ENCODE data around the gene RANBP3. TPM values are rescaled to one million over a fixed set of nuclear protein-coding genes. Genes with fewer than 3 reads are reported as not detected.

Gene RANBP3
- total and polyA plus RNA-seq, 7 donors: 27.0 to 86.4 (median 63.1) TPM

- TF ChIP-seq POLR2AphosphoS5 (IDR thresholded peaks at IDR 0.05) (no peak), POLR2A (IDR thresholded peaks at IDR 0.05) (no peak), EP300 (IDR thresholded peaks at IDR 0.05) (no peak), CTCF (IDR thresholded peaks at IDR 0.05) (no peak)
- Histone ChIP-seq H3K36me3 (peaks cover 49 to 90% (median 68%) of the 10 kb centered on the region in 4 donors), H3K9me3 (no peaks in the 10 kb centered on the region), H3K27me3 (no peaks in the 10 kb centered on the region), H3K4me1 (peaks cover 3 to 22% (median 20%) of the 10 kb centered on the region in 4 donors), H3K27ac (no peak overlapping the region), H3K4me3 (no peak overlapping the region)
- peak; percentile 68 for DNase-seq
- intact Hi-C loops (cut with DNase I): no loop called here
- 96 to 97% methylated on average over 20 of the region's 20 CpGs for WGBS, 2 donors
Measured at GRCh38 chr19:5918463-5919079, 59.4 kb downstream of the RANBP3 start.

- WGBS, 2 donors: 94 to 95% methylated on average over 36 of the region's 36 CpGs
- no peak for DNase-seq
- intact Hi-C loops (cut with DNase I): no loop called here
- Histone ChIP-seq H3K36me3 (peaks cover 40 to 80% (median 58%) of the 10 kb centered on the region in 4 donors), H3K4me3 (no peak overlapping the region), H3K27ac (no peak overlapping the region), H3K4me1 (peaks cover 3 to 23% (median 20%) of the 10 kb centered on the region in 4 donors), H3K9me3 (no peaks in the 10 kb centered on the region), H3K27me3 (no peaks in the 10 kb centered on the region)
- no peak for TF ChIP-seq CTCF (IDR thresholded peaks at IDR 0.05)
- no peak for TF ChIP-seq EP300 (IDR thresholded peaks at IDR 0.05)
- TF ChIP-seq POLR2A (IDR thresholded peaks at IDR 0.05): no peak
- TF ChIP-seq POLR2AphosphoS5 (IDR thresholded peaks at IDR 0.05): no peak
Measured at GRCh38 chr19:5917431-5918107, 60.4 kb downstream of the RANBP3 start.

GRCh38 chr19:5916181-5916708 is 61.7 kb downstream of the RANBP3 start:
- Histone ChIP-seq H3K36me3 (peaks cover 35 to 67% (median 50%) of the 10 kb centered on the region in 4 donors), H3K27me3 (no peaks in the 10 kb centered on the region), H3K27ac (peak overlapping the region in 1 of 4 donors; percentile 78), H3K4me3 (no peak overlapping the region), H3K9me3 (no peaks in the 10 kb centered on the region), H3K4me1 (peaks cover 0 to 21% (median 20%) of the 10 kb centered on the region in 4 donors)
- DNase-seq: no peak
- no peak for TF ChIP-seq POLR2AphosphoS5 (IDR thresholded peaks at IDR 0.05)
- 74 to 83% methylated on average over 14 of the region's 14 CpGs for WGBS, 2 donors
- intact Hi-C loops (cut with DNase I): no loop called here

- 64 to 79% methylated on average over 11 of the region's 11 CpGs for WGBS, 2 donors
- H3K36me3 ChIP-seq: peaks cover 30 to 62% (median 48%) of the 10 kb centered on the region in 4 donors
- no peak overlapping the region for H3K4me3 ChIP-seq
- intact Hi-C loops (cut with DNase I): no loop called here
- peaks cover 0 to 21% (median 18%) of the 10 kb centered on the region in 4 donors for H3K4me1 ChIP-seq
- H3K27me3 ChIP-seq: no peaks in the 10 kb centered on the region
- no peaks in the 10 kb centered on the region for H3K9me3 ChIP-seq
- H3K27ac ChIP-seq: peak overlapping the region in 3 of 4 donors; percentile 43 to 78 (median 65)
- no peak for DNase-seq
- TF ChIP-seq CTCF (IDR thresholded peaks at IDR 0.05) (no peak), POLR2AphosphoS5 (IDR thresholded peaks at IDR 0.05) (no peak), EP300 (IDR thresholded peaks at IDR 0.05) (no peak), POLR2A (IDR thresholded peaks at IDR 0.05) (no peak)
Measured at GRCh38 chr19:5915782-5916165, 62.2 kb downstream of the RANBP3 start.
